ENCODE results near the gene POU3F1. TPM values are rescaled to one million over a fixed set of nuclear protein-coding genes. Genes with fewer than 3 reads are reported as not detected.

The POU3F1 gene
- total RNA-seq, 1 donor, result under 0.01 TPM

DNA sequence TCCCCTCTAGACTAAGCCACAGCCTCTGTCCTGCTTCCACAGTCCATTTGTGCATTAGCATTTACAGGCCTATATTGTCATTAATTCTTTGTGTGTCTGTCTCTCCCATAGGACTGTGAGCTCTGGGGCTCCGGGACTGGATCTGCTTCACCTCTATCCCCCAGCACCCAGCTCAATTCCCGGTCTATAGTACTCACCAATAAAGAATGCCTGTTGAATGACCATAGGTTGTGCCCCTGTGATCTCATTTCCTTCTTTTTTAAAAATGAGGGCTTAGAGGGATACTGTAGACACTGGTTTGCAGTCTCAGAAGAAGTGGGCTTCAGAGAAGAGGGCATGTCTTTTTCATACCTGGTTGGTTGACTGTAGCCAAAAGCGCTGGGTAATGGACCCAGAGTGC is 8.8 kb upstream of the POU3F1 start:
- Histone ChIP-seq H3K4me3 (ENCODE audit: insufficient read depth, low read length) (no peak overlapping the region), H4K20me1 (ENCODE audit: insufficient read depth, low read length) (no peaks in the 10 kb centered on the region), H3K9me3 (ENCODE audit: low read depth, low read length) (no peaks in the 10 kb centered on the region), H3K27ac (ENCODE audit: low read depth, low read length) (no peak overlapping the region), H2AFZ (ENCODE audit: low read length) (no peak overlapping the region), H3K4me2 (ENCODE audit: insufficient read depth, low read length) (no peak overlapping the region), H3K27me3 (ENCODE audit: insufficient read depth, low read length) (peaks cover 7% of the 10 kb centered on the region), H3K79me2 (ENCODE audit: insufficient read depth, low read length) (no peaks in the 10 kb centered on the region), H3K4me1 (ENCODE audit: insufficient read depth, low read length) (no peaks in the 10 kb centered on the region), H3K36me3 (ENCODE audit: insufficient read depth, low read length) (no peaks in the 10 kb centered on the region)
- TF ChIP-seq CTCF (IDR thresholded peaks at IDR 0.05; ENCODE audit: extremely low read depth, low read depth, low read length), result no peak
- DNase-seq (ENCODE audit: insufficient read length, low spot score, missing footprints), result no peak

- H2AFZ ChIP-seq (ENCODE audit: low read length), result no peak overlapping the region
- peak; percentile 30 for DNase-seq (ENCODE audit: insufficient read length, low spot score, missing footprints)
These were observed 7.0 kb upstream of the POU3F1 start for GRCh38 chr1:38053416-38054091.

GRCh38 chr1:38052750-38053415 is 6.3 kb upstream of the POU3F1 start:
- TF ChIP-seq CTCF (IDR thresholded peaks at IDR 0.05; ENCODE audit: extremely low read depth, low read depth, low read length), result no peak

More at GRCh38 chr1:38053416-38054091, 7.0 kb upstream of the POU3F1 start:
- H3K27ac ChIP-seq (ENCODE audit: low read depth, low read length), result no peak overlapping the region
- H3K79me2 ChIP-seq (ENCODE audit: insufficient read depth, low read length), result no peaks in the 10 kb centered on the region
- no peak for TF ChIP-seq CTCF (IDR thresholded peaks at IDR 0.05; ENCODE audit: extremely low read depth, low read depth, low read length)
- H3K36me3 ChIP-seq (ENCODE audit: insufficient read depth, low read length), result no peaks in the 10 kb centered on the region
- H3K4me1 ChIP-seq (ENCODE audit: insufficient read depth, low read length), result no peaks in the 10 kb centered on the region
- no peaks in the 10 kb centered on the region for H4K20me1 ChIP-seq (ENCODE audit: insufficient read depth, low read length)
- peaks cover 22% of the 10 kb centered on the region for H3K27me3 ChIP-seq (ENCODE audit: insufficient read depth, low read length)
- H3K4me3 ChIP-seq (ENCODE audit: insufficient read depth, low read length), result no peak overlapping the region
- no peak overlapping the region for H3K4me2 ChIP-seq (ENCODE audit: insufficient read depth, low read length)
- H3K9me3 ChIP-seq (ENCODE audit: low read depth, low read length), result no peaks in the 10 kb centered on the region

GRCh38 chr1:38051079-38051543 is 4.5 kb upstream of the POU3F1 start:
- no peaks in the 10 kb centered on the region for H3K79me2 ChIP-seq (ENCODE audit: insufficient read depth, low read length)
- H2AFZ ChIP-seq (ENCODE audit: low read length), result no peak overlapping the region
- no peaks in the 10 kb centered on the region for H3K4me1 ChIP-seq (ENCODE audit: insufficient read depth, low read length)
- no peaks in the 10 kb centered on the region for H4K20me1 ChIP-seq (ENCODE audit: insufficient read depth, low read length)
- TF ChIP-seq CTCF (IDR thresholded peaks at IDR 0.05; ENCODE audit: extremely low read depth, low read depth, low read length), result no peak
- H3K9me3 ChIP-seq (ENCODE audit: low read depth, low read length), result no peaks in the 10 kb centered on the region
- no peak overlapping the region for H3K4me2 ChIP-seq (ENCODE audit: insufficient read depth, low read length)
- H3K36me3 ChIP-seq (ENCODE audit: insufficient read depth, low read length), result no peaks in the 10 kb centered on the region
- no peak overlapping the region for H3K27ac ChIP-seq (ENCODE audit: low read depth, low read length)
- H3K4me3 ChIP-seq (ENCODE audit: insufficient read depth, low read length), result no peak overlapping the region
- DNase-seq (ENCODE audit: insufficient read length, low spot score, missing footprints), result peak; percentile 73
- peaks cover 29% of the 10 kb centered on the region for H3K27me3 ChIP-seq (ENCODE audit: insufficient read depth, low read length)

More at GRCh38 chr1:38052750-38053415, 6.3 kb upstream of the POU3F1 start:
- Histone ChIP-seq H3K27me3 (ENCODE audit: insufficient read depth, low read length) (peaks cover 28% of the 10 kb centered on the region), H3K79me2 (ENCODE audit: insufficient read depth, low read length) (no peaks in the 10 kb centered on the region), H3K27ac (ENCODE audit: low read depth, low read length) (no peak overlapping the region), H3K9me3 (ENCODE audit: low read depth, low read length) (no peaks in the 10 kb centered on the region), H3K4me2 (ENCODE audit: insufficient read depth, low read length) (no peak overlapping the region), H3K4me1 (ENCODE audit: insufficient read depth, low read length) (no peaks in the 10 kb centered on the region), H4K20me1 (ENCODE audit: insufficient read depth, low read length) (no peaks in the 10 kb centered on the region), H3K36me3 (ENCODE audit: insufficient read depth, low read length) (no peaks in the 10 kb centered on the region), H3K4me3 (ENCODE audit: insufficient read depth, low read length) (no peak overlapping the region), H2AFZ (ENCODE audit: low read length) (no peak overlapping the region)
- peak; percentile 22 for DNase-seq (ENCODE audit: insufficient read length, low spot score, missing footprints)

Measured in osteoblast (primary cell).